ENCODE results near the gene FSTL4. TPM values are rescaled to one million over a fixed set of nuclear protein-coding genes. Genes with fewer than 3 reads are reported as not detected.

Gene FSTL4
- total RNA-seq, 2 donors from 2014 or later = 4.5 to 10.1 TPM

DNA sequence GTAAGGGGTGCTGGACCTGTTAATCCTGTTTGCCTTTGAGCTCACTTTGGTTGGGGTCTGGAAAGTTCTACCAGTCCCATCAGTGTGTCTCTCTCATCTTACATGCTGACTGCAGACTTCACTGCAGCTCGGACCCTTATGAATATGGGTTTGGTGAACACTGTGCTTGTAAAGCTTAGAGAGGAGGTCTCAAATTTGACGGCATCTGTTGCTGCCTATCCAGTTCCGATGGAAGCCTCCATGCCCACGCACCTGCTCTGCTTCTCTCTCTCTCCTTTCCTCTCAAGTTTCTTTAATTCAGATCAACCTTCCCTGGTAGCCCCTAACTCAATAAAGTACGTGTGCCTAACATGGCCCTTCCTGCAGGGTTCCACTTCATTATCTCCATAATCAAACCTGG is 342.6 kb downstream of the FSTL4 start:
- Histone ChIP-seq H3K27me3 (replicated peaks; ENCODE audit: insufficient read depth) (peaks cover 3% of the 10 kb centered on the region), H3K4me1 (replicated peaks) (no peaks in the 10 kb centered on the region), H3K27ac (no peak overlapping the region), H3K4me3 (no peak overlapping the region), H3K9me3 (no peaks in the 10 kb centered on the region), H3K36me3 (no peaks in the 10 kb centered on the region)
- intact Hi-C loops (cut with DNase I) = no loop called here
- 80% methylated on average over 5 of the region's 5 CpGs for WGBS
- no peak for TF ChIP-seq POLR2A (IDR thresholded peaks at IDR 0.05)
- TF ChIP-seq, protein P1, sequence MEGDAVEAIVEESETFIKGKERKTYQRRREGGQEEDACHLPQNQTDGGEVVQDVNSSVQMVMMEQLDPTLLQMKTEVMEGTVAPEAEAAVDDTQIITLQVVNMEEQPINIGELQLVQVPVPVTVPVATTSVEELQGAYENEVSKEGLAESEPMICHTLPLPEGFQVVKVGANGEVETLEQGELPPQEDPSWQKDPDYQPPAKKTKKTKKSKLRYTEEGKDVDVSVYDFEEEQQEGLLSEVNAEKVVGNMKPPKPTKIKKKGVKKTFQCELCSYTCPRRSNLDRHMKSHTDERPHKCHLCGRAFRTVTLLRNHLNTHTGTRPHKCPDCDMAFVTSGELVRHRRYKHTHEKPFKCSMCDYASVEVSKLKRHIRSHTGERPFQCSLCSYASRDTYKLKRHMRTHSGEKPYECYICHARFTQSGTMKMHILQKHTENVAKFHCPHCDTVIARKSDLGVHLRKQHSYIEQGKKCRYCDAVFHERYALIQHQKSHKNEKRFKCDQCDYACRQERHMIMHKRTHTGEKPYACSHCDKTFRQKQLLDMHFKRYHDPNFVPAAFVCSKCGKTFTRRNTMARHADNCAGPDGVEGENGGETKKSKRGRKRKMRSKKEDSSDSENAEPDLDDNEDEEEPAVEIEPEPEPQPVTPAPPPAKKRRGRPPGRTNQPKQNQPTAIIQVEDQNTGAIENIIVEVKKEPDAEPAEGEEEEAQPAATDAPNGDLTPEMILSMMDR (IDR thresholded peaks at IDR 0.05) = no peak
- DNase-seq (ENCODE audit: low spot score) = no peak

DNA sequence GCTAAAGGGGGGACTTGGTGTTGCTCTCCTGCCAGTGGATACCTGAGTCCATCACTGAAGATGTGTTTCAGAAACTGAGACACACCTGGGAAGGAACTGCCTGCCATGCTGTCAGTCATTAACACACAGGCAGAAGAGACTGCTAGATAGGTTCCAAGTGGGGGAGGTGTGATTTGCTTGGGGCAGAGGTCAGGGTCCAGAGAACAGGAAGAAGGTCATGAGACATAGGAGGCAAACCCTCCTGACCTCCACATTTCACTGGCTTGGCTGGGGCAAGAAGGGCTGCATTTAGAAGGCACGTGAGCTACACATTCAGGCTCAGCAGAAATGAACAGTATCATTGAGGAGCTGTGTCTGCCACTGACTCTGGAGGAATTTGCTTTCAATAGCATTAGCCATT is 344.7 kb downstream of the FSTL4 start:
- H3K4me3 ChIP-seq = no peak overlapping the region
- 91% methylated on average over 1 of the region's 1 CpG for WGBS
- intact Hi-C loops (cut with DNase I) = no loop called here
- TF ChIP-seq, protein P1 (IDR thresholded peaks at IDR 0.05) = no peak
- no peaks in the 10 kb centered on the region for H3K36me3 ChIP-seq
- DNase-seq (ENCODE audit: low spot score) = no peak
- no peaks in the 10 kb centered on the region for H3K27me3 ChIP-seq (replicated peaks; ENCODE audit: insufficient read depth)
- H3K4me1 ChIP-seq (replicated peaks) = no peaks in the 10 kb centered on the region
- H3K9me3 ChIP-seq = no peaks in the 10 kb centered on the region
- no peak overlapping the region for H3K27ac ChIP-seq

DNA sequence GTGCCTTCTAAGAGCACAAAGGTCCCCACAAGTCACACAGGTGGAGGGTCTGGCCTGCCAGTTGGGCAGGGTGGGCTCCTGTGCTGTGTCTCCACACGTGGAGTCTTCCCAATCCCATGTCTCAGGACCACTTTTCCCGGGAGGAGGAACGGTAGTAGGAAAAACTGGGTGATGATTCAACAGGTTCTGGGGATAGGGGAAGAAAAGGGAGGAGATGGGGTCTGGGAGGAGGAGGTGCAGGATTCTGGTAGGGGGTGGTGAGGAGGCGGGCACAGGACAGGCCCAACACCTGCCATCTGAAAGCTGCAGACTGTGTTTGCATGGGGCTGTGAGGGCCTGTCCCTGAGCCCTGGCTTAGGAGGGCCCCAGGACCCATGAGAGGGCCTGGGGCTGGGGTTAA is 345.4 kb downstream of the FSTL4 start:
- no peak overlapping the region for H3K4me3 ChIP-seq
- H3K27ac ChIP-seq = no peak overlapping the region
- no peaks in the 10 kb centered on the region for H3K36me3 ChIP-seq
- H3K27me3 ChIP-seq (replicated peaks; ENCODE audit: insufficient read depth) = no peaks in the 10 kb centered on the region
- TF ChIP-seq POLR2AphosphoS5 (IDR thresholded peaks at IDR 0.05) (no peak), POLR2A (IDR thresholded peaks at IDR 0.05) (no peak)
- intact Hi-C loops (cut with DNase I) = no loop called here
- WGBS = 93% methylated on average over 4 of the region's 4 CpGs
- no peaks in the 10 kb centered on the region for H3K9me3 ChIP-seq
- no peaks in the 10 kb centered on the region for H3K4me1 ChIP-seq (replicated peaks)
- no peak for DNase-seq (ENCODE audit: low spot score)

DNA sequence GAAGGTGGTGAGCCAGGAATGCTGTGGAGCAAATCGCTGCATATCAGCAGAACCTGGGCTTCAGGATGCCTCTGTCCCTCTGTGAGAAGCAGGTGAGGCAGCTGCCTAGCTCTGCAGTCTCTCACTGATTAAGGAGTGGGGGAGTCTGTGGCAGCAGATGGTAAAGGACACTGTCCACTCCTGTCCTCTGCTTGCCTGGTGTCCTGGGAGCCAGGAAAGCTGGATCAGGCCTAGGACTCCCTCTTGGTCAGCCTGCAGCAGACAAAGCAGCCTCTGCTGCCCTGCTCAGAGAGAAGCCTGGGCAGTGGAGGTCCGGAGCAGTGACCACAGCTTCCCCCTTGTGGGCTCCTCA is 345.8 kb downstream of the FSTL4 start:
- no peaks in the 10 kb centered on the region for H3K4me1 ChIP-seq (replicated peaks)
- WGBS = 86% methylated on average over 1 of the region's 2 CpGs
- DNase-seq (ENCODE audit: low spot score) = no peak
- H3K4me3 ChIP-seq = no peak overlapping the region
- no peak overlapping the region for H3K27ac ChIP-seq
- no peaks in the 10 kb centered on the region for H3K27me3 ChIP-seq (replicated peaks; ENCODE audit: insufficient read depth)
- H3K9me3 ChIP-seq = no peaks in the 10 kb centered on the region
- TF ChIP-seq POLR2A (IDR thresholded peaks at IDR 0.05) (no peak), POLR2AphosphoS5 (IDR thresholded peaks at IDR 0.05) (no peak)
- TF ChIP-seq, protein P1 (IDR thresholded peaks at IDR 0.05) = no peak
- no peaks in the 10 kb centered on the region for H3K36me3 ChIP-seq
- intact Hi-C loops (cut with DNase I) = no loop called here

DNA sequence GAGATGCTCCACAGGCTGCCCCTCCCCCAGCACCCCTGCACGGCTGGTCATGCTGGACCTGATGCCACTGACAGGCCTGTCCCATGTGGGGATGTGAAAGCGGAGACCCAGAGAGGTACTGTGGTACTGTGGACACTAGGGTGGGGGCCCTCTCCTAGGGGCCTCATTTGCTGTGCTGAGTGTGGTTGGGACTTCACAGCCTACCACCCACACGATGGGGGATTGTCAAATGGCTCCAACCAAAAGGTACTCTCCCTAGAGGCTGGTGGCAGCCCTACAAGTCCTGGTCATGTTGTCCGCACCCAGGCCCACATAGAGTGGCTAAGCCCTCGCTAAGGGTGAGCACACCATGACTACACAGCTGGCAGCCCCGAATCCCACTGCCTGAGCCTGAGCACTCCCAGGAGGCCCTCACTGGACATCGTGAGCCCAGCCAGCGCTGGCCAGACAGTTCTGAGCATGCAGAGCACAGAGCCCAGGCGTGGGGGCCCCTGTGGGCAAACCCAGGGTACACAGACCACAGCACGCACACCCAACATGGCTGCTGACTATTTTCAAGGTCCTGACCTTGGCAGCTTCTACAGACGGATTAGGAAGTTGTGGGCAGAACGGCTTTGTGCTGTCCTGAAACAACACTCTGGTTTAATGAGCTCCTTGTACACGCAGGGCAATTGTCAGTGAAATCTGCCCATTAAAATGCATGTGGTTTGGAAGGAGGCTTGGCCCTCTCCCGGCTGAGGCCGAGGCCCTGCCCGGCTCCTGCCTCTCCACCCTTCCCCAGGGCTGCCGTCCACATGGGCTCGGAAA is 346.4 kb downstream of the FSTL4 start:
- Histone ChIP-seq H3K4me3 (no peak overlapping the region), H3K27ac (no peak overlapping the region), H3K9me3 (no peaks in the 10 kb centered on the region), H3K4me1 (replicated peaks) (no peaks in the 10 kb centered on the region), H3K27me3 (replicated peaks; ENCODE audit: insufficient read depth) (no peaks in the 10 kb centered on the region), H3K36me3 (no peaks in the 10 kb centered on the region)
- no peak for DNase-seq (ENCODE audit: low spot score)
- no peak for TF ChIP-seq POLR2A (IDR thresholded peaks at IDR 0.05)
- TF ChIP-seq POLR2AphosphoS5 (IDR thresholded peaks at IDR 0.05) = no peak
- TF ChIP-seq, protein P1 (IDR thresholded peaks at IDR 0.05) = no peak
- intact Hi-C loops (cut with DNase I) = no loop called here
- WGBS = 84% methylated on average over 17 of the region's 18 CpGs

Data from prostate gland (tissue), 2 donors.